ENCODE measurements around the gene G6PC3. TPM values are rescaled to one million over a fixed set of nuclear protein-coding genes. Genes with fewer than 3 reads are reported as not detected.
"Not testable (repeated sequence)": the region's sequence is repeated elsewhere in the genome, so short reads cannot be mapped to it uniquely, and the experiment has no call there.

G6PC3 gene
- total RNA-seq, 6 experiments from 2014 or later, result 5.9 to 24.2 (median 9.9) TPM

- Histone ChIP-seq H3K4me1 (peaks cover 0 to under 1% (median 0%) of the 10 kb centered on the region in 4 donors), H3K9me3 (no peaks in the 10 kb centered on the region), H3K36me3 (peaks cover 0 to 9% (median 3%) of the 10 kb centered on the region in 4 donors), H3K27me3 (no peaks in the 10 kb centered on the region), H3K27ac (no peak overlapping the region), H3K4me3 (no peak overlapping the region)
- intact Hi-C loops (cut with DNase I), result loop anchor here (10.0 kb wide), 1 partner anchor 99 kb away; the partner anchor contains the start of gene PPY (in 2 of the 2)
- DNase-seq (no peak), ATAC-seq (no peak)
- TF ChIP-seq POLR2A (IDR thresholded peaks at IDR 0.05) (no peak), CTCF (IDR thresholded peaks at IDR 0.05) (no peak)
- WGBS (ENCODE audit: insufficient coverage, low coverage, low lambda C conversion rate, missing lambda C conversion rate), result 38% methylated on average over 1 of the region's 1 CpG
These were observed 26.5 kb upstream of the G6PC3 start for GRCh38 chr17:44044071-44044470.

- ATAC-seq (no peak), DNase-seq (no peak)
- WGBS (ENCODE audit: insufficient coverage, low coverage, low lambda C conversion rate, missing lambda C conversion rate), result 80% methylated on average over 1 of the region's 4 CpGs
- Histone ChIP-seq H3K4me3 (no peak overlapping the region), H3K4me1 (no peaks in the 10 kb centered on the region), H3K27ac (no peak overlapping the region), H3K9me3 (no peaks in the 10 kb centered on the region), H3K36me3 (peaks cover 0 to 15% (median 6%) of the 10 kb centered on the region in 4 donors), H3K27me3 (no peaks in the 10 kb centered on the region)
- TF ChIP-seq POLR2A (IDR thresholded peaks at IDR 0.05) (no peak), CTCF (IDR thresholded peaks at IDR 0.05) (no peak)
- intact Hi-C loops (cut with DNase I), result loop anchor here (10.0 kb wide), 1 partner anchor 101 kb away; the partner anchor contains the start of gene PPY (in 2 of the 2)
These were observed 25.0 kb upstream of the G6PC3 start for GRCh38 chr17:44045486-44045885.

GRCh38 chr17:44046893-44047292 is 23.6 kb upstream of the G6PC3 start:
- not testable (repeated sequence) for H3K4me1 ChIP-seq, H3K9me3 ChIP-seq, ATAC-seq, H3K27me3 ChIP-seq, DNase-seq, H3K27ac ChIP-seq, H3K4me3 ChIP-seq
- H3K36me3 ChIP-seq, result peaks cover 0 to 29% (median 9%) of the 10 kb centered on the region in 4 donors
- intact Hi-C loops (cut with DNase I), result loop anchor here (10.0 kb wide), 1 partner anchor 102 kb away; the partner anchor contains the start of gene PPY (in 2 of the 2)
- WGBS (ENCODE audit: insufficient coverage, low coverage, low lambda C conversion rate, missing lambda C conversion rate), result 100% methylated on average over 2 of the region's 7 CpGs

- intact Hi-C loops (cut with DNase I), result loop anchor here (10.0 kb wide), 1 partner anchor 105 kb away; the partner anchor contains the start of gene PPY (in 2 of the 2)
- ATAC-seq (no peak), DNase-seq (no peak)
- peaks cover 0 to 10% (median 0%) of the 10 kb centered on the region in 4 donors for H3K4me1 ChIP-seq
- WGBS (ENCODE audit: insufficient coverage, low coverage, low lambda C conversion rate, missing lambda C conversion rate), result 92% methylated on average over 6 of the region's 9 CpGs
- no peaks in the 10 kb centered on the region for H3K9me3 ChIP-seq
- H3K27me3 ChIP-seq, result no peaks in the 10 kb centered on the region
- no peak overlapping the region for H3K27ac ChIP-seq
- TF ChIP-seq CTCF (IDR thresholded peaks at IDR 0.05) (no peak), POLR2A (IDR thresholded peaks at IDR 0.05) (no peak)
- H3K36me3 ChIP-seq, result peaks cover 0 to 36% (median 12%) of the 10 kb centered on the region in 4 donors
- no peak overlapping the region for H3K4me3 ChIP-seq
These were observed 21.1 kb upstream of the G6PC3 start for GRCh38 chr17:44049294-44050060.
